Esophagus muscularis mucosa (tissue), 3 donors: ENCODE data around the gene CELSR1.

Experiments
- CTCF ChIP-seq, 3 experiments: fragments of 200-600 bp in 2 of 3; fragments of 450-650 bp in 1 of 3; sonication (generic) in 2 of 3; IDR thresholded peaks; one replicate each; pipeline ENCODE4 v1.5.1; 2017 to 2019; ENCODE audit warnings: antibody characterized with exemption in 3 of 3, mild to moderate bottlenecking in 2 of 3, moderate library complexity in 1 of 3
- POLR2A ChIP-seq: fragments of 450-650 bp; IDR thresholded peaks from one replicate; pipeline ENCODE4 v1.6.1; 2017; ENCODE audit warnings: antibody characterized with exemption, moderate library complexity, mild to moderate bottlenecking, low read depth
- POLR2AphosphoS5 ChIP-seq, 2 donors: sonication (generic); formaldehyde crosslinking; IDR thresholded peaks; one replicate each; pipeline ENCODE4 v1.6.1; 2017; ENCODE audit warnings: antibody characterized with exemption in 2 of 2

- no peak for TF ChIP-seq POLR2AphosphoS5 (IDR thresholded peaks at IDR 0.05)
- no peak for TF ChIP-seq CTCF (IDR thresholded peaks at IDR 0.05)
- no peak for TF ChIP-seq POLR2A
Measured at GRCh38 chr22:46549563-46549840, 12.1 kb upstream of the CELSR1 start.
